H1 (cell line): ENCODE measurements around the gene KRTAP5-4. TPM values are rescaled to one million over a fixed set of nuclear protein-coding genes. Genes with fewer than 3 reads are reported as not detected.
A peak's percentile ranks its signal among the peaks of the same experiment; 100 is the strongest.

Experiments
- CTCF ChIA-PET: fragments of 300-600 bp; sonication (Branson Sonifier 250); formaldehyde crosslinking; loops from one replicate; lab custom pipeline; 2021; ENCODE audit not compliant: partially characterized antibody; lab: Charles Lee
- POLR2A ChIA-PET: fragments of 300-600 bp; sonication (Branson Sonifier 250); formaldehyde crosslinking; loops from one replicate; lab custom pipeline; 2021; ENCODE audit warnings: inconsistent platforms; ENCODE audit not compliant: partially characterized antibody; lab: Charles Lee
- DNase-seq, 2 experiments: peaks; one replicate each; pipeline versions ENCODE4 v3.0.0 to v3.0.0-alpha.2; 2010 to 2022; ENCODE audit warnings: low spot score in 2 of 2, low read depth in 1 of 2, mixed read lengths in 1 of 2
- FAIRE-seq: peaks from 2 replicates; lab custom pipeline; 2011; peaks lifted over from hg19 to GRCh38; lab: Jason Lieb, UNC
- H2AFZ ChIP-seq: 2 replicates; pipeline ENCODE4 v1.8.1; 2012; ENCODE audit warnings: low read length, inconsistent platforms
- H2AK5ac ChIP-seq: 2 replicates; pipeline ENCODE4 v1.6.1; 2013; ENCODE audit warnings: low read depth, low read length
- H2BK120ac ChIP-seq: replicated peaks from 2 replicates; pipeline ENCODE3; 2013; ENCODE audit warnings: low read depth, low read length, inconsistent platforms
- H2BK12ac ChIP-seq: 2 replicates; pipeline ENCODE4 v1.6.1; 2013; ENCODE audit warnings: low read depth, low read length
- H2BK15ac ChIP-seq: 2 replicates; pipeline ENCODE4 v1.6.1; 2013; ENCODE audit warnings: low read length
- H2BK20ac ChIP-seq: 2 replicates; pipeline ENCODE4 v1.6.1; 2013; ENCODE audit warnings: low read length
- H2BK5ac ChIP-seq: 2 replicates; pipeline ENCODE4 v1.6.1; 2013; ENCODE audit warnings: low read depth, low read length
- H3K14ac ChIP-seq: 2 replicates; pipeline ENCODE4 v1.6.1; 2013; ENCODE audit warnings: inconsistent platforms; ENCODE audit not compliant: insufficient read length
- H3K18ac ChIP-seq: 2 replicates; pipeline ENCODE4 v1.6.1; 2013; ENCODE audit warnings: low read length; ENCODE audit errors: extremely low read depth
- H3K23ac ChIP-seq: 2 replicates; pipeline ENCODE4 v1.6.1; 2013; ENCODE audit warnings: inconsistent platforms; ENCODE audit not compliant: insufficient read length
- H3K23me2 ChIP-seq: 2 replicates; pipeline ENCODE4 v1.6.1; 2013; ENCODE audit warnings: low read depth, low read length
- H3K27ac ChIP-seq: 2 replicates; pipeline ENCODE4 v1.6.1; 2011; ENCODE audit warnings: low read depth, low read length, inconsistent platforms
- H3K27me3 ChIP-seq, 4 experiments: replicated peaks in 1 of 4; 1 replicate in 1 of 4; 2 replicates in 3 of 4; pipeline versions ENCODE4 v1.6.1 to v1.8.1; 2011 to 2013; ENCODE audit warnings: low read length in 3 of 4, mild to moderate bottlenecking in 3 of 4, inconsistent platforms in 2 of 4, mixed read lengths in 2 of 4, moderate library complexity in 1 of 4; ENCODE audit not compliant: control insufficient read depth in 3 of 4, insufficient read depth in 3 of 4; ENCODE audit errors: extremely low read depth in 1 of 4
- H3K36me3 ChIP-seq, 4 experiments: 2 replicates each; pipeline versions ENCODE4 v1.6.1 to v1.8.1; 2011 to 2013; ENCODE audit warnings: mild to moderate bottlenecking in 4 of 4, low read length in 3 of 4, moderate library complexity in 2 of 4, control low read depth in 1 of 4, inconsistent platforms in 1 of 4; ENCODE audit not compliant: insufficient read depth in 4 of 4, control insufficient read depth in 2 of 4
- H3K4ac ChIP-seq: replicated peaks from 2 replicates; pipeline ENCODE3; 2013; ENCODE audit warnings: low read length, low read depth, mixed read lengths, inconsistent platforms; ENCODE audit not compliant: insufficient read length
- H3K4me1 ChIP-seq, 4 experiments: replicated peaks in 1 of 4; 1 replicate in 1 of 4; 2 replicates in 3 of 4; pipeline versions ENCODE4 v1.6.1 to v1.8.1; 2011 to 2013; ENCODE audit warnings: low read length in 3 of 4, inconsistent platforms in 2 of 4, mixed read lengths in 1 of 4; ENCODE audit not compliant: insufficient read depth in 4 of 4, control insufficient read depth in 3 of 4
- H3K4me2 ChIP-seq, 2 experiments: 2 replicates each; pipeline versions ENCODE4 v1.6.1 to v1.8.1; 2011 to 2013; ENCODE audit warnings: low read depth in 2 of 2, low read length in 2 of 2, control low read depth in 1 of 2, inconsistent platforms in 1 of 2, mild to moderate bottlenecking in 1 of 2; ENCODE audit not compliant: insufficient read depth in 1 of 2
- H3K4me3 ChIP-seq, 4 experiments: fragments of 200-600, 300-600 bp in 1 of 4; sonication (generic), shearing (Covaris generic), sonication (Bioruptor Twin) in 1 of 4; 2 replicates each; pipeline versions ENCODE4 v1.5.1 to v1.8.1; 2011 to 2016; ENCODE audit warnings: low read length in 4 of 4, low read depth in 3 of 4, control low read depth in 2 of 4, inconsistent platforms in 2 of 4, mild to moderate bottlenecking in 2 of 4, mixed read lengths in 1 of 4, moderate library complexity in 1 of 4; ENCODE audit not compliant: insufficient read depth in 2 of 4; ENCODE audit errors: extremely low read depth in 1 of 4
- H3K56ac ChIP-seq: replicated peaks from 2 replicates; pipeline ENCODE3; 2013; ENCODE audit warnings: low read depth, mild to moderate bottlenecking, mixed read lengths, low read length, inconsistent platforms; ENCODE audit not compliant: insufficient read length
- H3K79me1 ChIP-seq: 2 replicates; pipeline ENCODE4 v1.6.1; 2013; ENCODE audit warnings: low read depth, low read length, control low read depth
- H3K79me2 ChIP-seq, 2 experiments: 2 replicates each; pipeline versions ENCODE4 v1.6.1 to v1.8.1; 2012 to 2013; ENCODE audit warnings: low read length in 2 of 2, mild to moderate bottlenecking in 2 of 2, inconsistent platforms in 1 of 2; ENCODE audit not compliant: insufficient read depth in 2 of 2, control insufficient read depth in 1 of 2
- H3K9ac ChIP-seq, 4 experiments: replicated peaks in 1 of 4; 1 replicate in 1 of 4; 2 replicates in 3 of 4; pipeline versions ENCODE4 v1.6.1 to v1.8.1; 2011 to 2013; ENCODE audit warnings: low read depth in 3 of 4, low read length in 3 of 4, control low read depth in 2 of 4, mild to moderate bottlenecking in 2 of 4, moderate library complexity in 2 of 4, inconsistent platforms in 1 of 4; ENCODE audit errors: extremely low read depth in 1 of 4
- H3K9me3 ChIP-seq, 2 experiments: 2 replicates each; pipeline versions ENCODE4 v1.6.1 to v1.8.1; 2012 to 2013; ENCODE audit warnings: mild to moderate bottlenecking in 2 of 2, moderate library complexity in 2 of 2, control low read depth in 1 of 2, inconsistent platforms in 1 of 2, low read depth in 1 of 2, low read length in 1 of 2, mixed read lengths in 1 of 2; ENCODE audit not compliant: insufficient read depth in 2 of 2
- H4K20me1 ChIP-seq, 2 experiments: replicated peaks in 1 of 2; 2 replicates each; pipeline versions ENCODE3 to v1.8.1; 2011 to 2013; ENCODE audit warnings: inconsistent platforms in 2 of 2, low read length in 2 of 2, mild to moderate bottlenecking in 1 of 2; ENCODE audit not compliant: insufficient read depth in 2 of 2, control insufficient read depth in 1 of 2
- H4K5ac ChIP-seq: 2 replicates; pipeline ENCODE4 v1.6.1; 2013; ENCODE audit warnings: low read length, low read depth, mixed read lengths, inconsistent platforms; ENCODE audit not compliant: insufficient read length
- H4K8ac ChIP-seq: 2 replicates; pipeline ENCODE4 v1.8.0; 2013; ENCODE audit warnings: mild to moderate bottlenecking, moderate library complexity, low read length, inconsistent platforms; ENCODE audit not compliant: insufficient read depth; ENCODE audit errors: extremely low read depth
- H4K91ac ChIP-seq: replicated peaks from 2 replicates; pipeline ENCODE3; 2013; ENCODE audit warnings: low read length, mixed read lengths, inconsistent platforms; ENCODE audit not compliant: insufficient read length
- BACH1 ChIP-seq: IDR thresholded peaks from 2 replicates; pipeline ENCODE4 v1.6.1; 2012; ENCODE audit warnings: low read length, improper control_type of control experiment
- BRCA1 ChIP-seq: IDR thresholded peaks from 2 replicates; pipeline ENCODE4 v1.6.1; 2012; ENCODE audit warnings: low read depth, low read length, improper control_type of control experiment
- GABPA ChIP-seq: IDR thresholded peaks from 2 replicates; pipeline ENCODE4 v1.6.1; 2011; ENCODE audit warnings: mild to moderate bottlenecking, low read length, moderate library complexity, borderline replicate concordance; ENCODE audit not compliant: insufficient read depth
- GTF2F1 ChIP-seq: IDR thresholded peaks from 2 replicates; pipeline ENCODE4 v1.6.1; 2012; ENCODE audit warnings: low read depth, low read length, improper control_type of control experiment, borderline replicate concordance
- PHF8 ChIP-seq: fragments of 200-600 bp; sonication (generic); conservative IDR thresholded peaks from 2 replicates; pipeline ENCODE4 v1.7.1; 2012; ENCODE audit warnings: low read depth, mild to moderate bottlenecking, inconsistent platforms, low read length, moderate library complexity
- POLR2A ChIP-seq, 2 experiments: IDR thresholded peaks; 1 replicate in 1 of 2; 2 replicates in 1 of 2; pipeline ENCODE4 v1.6.1; 2011; ENCODE audit warnings: low read depth in 2 of 2, low read length in 2 of 2, mild to moderate bottlenecking in 2 of 2; ENCODE audit errors: control extremely low read depth in 1 of 2
- RAD21 ChIP-seq, 2 experiments: IDR thresholded peaks in 1 of 2; conservative IDR thresholded peaks in 1 of 2; 2 replicates each; pipeline ENCODE4 v1.6.1; 2011; ENCODE audit warnings: low read depth in 2 of 2, low read length in 2 of 2, improper control_type of control experiment in 1 of 2, inconsistent platforms in 1 of 2, mild to moderate bottlenecking in 1 of 2, moderate library complexity in 1 of 2
- SIN3A ChIP-seq, 2 experiments: IDR thresholded peaks in 1 of 2; conservative IDR thresholded peaks in 1 of 2; 2 replicates each; pipeline ENCODE4 v1.6.1; 2011 to 2012; ENCODE audit warnings: low read length in 2 of 2, improper control_type of control experiment in 1 of 2, low read depth in 1 of 2, mild to moderate bottlenecking in 1 of 2
- TEAD4 ChIP-seq: IDR thresholded peaks from 2 replicates; pipeline ENCODE4 v1.6.1; 2012; ENCODE audit warnings: low read depth, low read length, inconsistent platforms, mixed read lengths
- WGBS, 2 experiments: shearing (Covaris generic) in 1 of 2; methylation state at CpG; one replicate each; pipeline versions ENCODE4 v1.1.6 to v1.1.7; 2013 to 2015; ENCODE audit warnings: low lambda C conversion rate in 2 of 2, mixed read lengths in 2 of 2, inconsistent platforms in 1 of 2, low coverage in 1 of 2, missing lambda C conversion rate in 1 of 2; ENCODE audit not compliant: insufficient replicate concordance in 2 of 2, insufficient coverage in 1 of 2, insufficient read length in 1 of 2; ENCODE audit errors: extremely low coverage in 1 of 2, missing lambda C conversion rate in 1 of 2; 5-methylcytosine and 5-hydroxymethylcytosine counted together
- polyA plus RNA-seq, 7 experiments: library from polyadenylated mRNA; depleted of rRNA in 3 of 7; stranded (reverse) in 5 of 7; unstranded in 2 of 7; fragments of >200 nt in 5 of 7; fragments of 200-250 nt in 2 of 7; gene quantifications; 1 replicate in 5 of 7; 2 replicates in 1 of 7; 4 replicates in 1 of 7; pipeline versions ENCODE4 v1.2.1 to v1.2.3, GENCODE V29; 2011 to 2013; ENCODE audit warnings: missing spikeins in 2 of 7, mixed read lengths in 2 of 7
- total RNA-seq: library from RNA; stranded (reverse); fragmentation: NEBNext Ultra II Directional; extraction: Animal tissue kit (Norgen Biotek cat#: 25700); gene quantifications from 2 replicates; pipeline ENCODE4 v1.2.1, GENCODE V29; 2021
- TF ChIP-seq, protein P1 (sequence below): IDR thresholded peaks from 2 replicates; pipeline ENCODE4 v1.6.1; 2011; ENCODE audit warnings: low read depth, mild to moderate bottlenecking, low read length; ENCODE audit not compliant: insufficient read depth

Gene KRTAP5-4
- total and polyA plus RNA-seq, 2 of the 8 experiments (the other 6 are each of a cell fraction or from before 2014, with no cell fraction given), result not detected

DNA sequence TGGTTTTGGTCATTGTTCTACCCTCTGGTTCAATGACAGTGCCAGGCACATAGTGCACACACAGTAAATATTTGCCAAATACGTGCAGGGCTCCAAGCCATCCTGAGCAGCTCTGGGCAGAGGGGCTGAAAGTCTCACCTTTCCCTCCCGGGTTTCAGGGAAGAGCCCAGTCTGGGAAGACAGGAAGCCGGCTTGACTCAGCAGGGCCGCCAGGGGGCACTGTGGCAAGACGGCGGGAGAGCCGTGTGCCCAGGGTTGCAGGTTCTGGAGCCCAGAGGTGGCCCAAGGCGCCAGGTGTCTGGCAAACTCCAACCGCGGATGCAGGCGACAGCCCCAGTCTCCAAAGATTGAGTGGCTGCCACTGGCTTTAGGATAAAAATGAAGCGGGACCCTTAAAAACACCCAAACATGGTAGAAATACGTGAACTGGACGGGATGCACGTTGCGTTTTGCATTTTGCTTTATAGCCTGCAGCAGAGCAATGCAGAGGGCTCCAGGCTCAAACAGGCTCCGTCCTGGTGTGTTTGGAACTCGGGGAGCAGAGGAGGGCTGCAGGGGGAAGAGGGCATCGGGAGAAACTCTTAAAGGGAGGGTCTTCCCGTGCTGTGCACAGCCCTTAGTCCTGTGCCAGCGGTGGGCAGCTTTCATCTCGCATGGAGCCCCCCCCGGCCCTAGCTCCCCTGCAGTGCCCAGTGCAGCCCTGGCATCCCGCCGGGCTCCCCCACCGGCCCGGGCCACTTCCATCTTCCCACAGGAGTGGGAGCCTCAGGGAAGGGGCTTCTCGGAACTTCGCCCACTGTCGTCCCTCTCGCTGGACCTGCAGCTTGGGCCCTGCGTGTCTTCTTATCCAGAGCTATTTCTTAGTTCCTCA lies 18.4 kb upstream of the KRTAP5-4 start:
- POLR2A ChIA-PET, result no interaction called here
- Histone ChIP-seq H3K27me3 (no peaks in the 10 kb centered on the region; a peak in 1 of 7 replicates), H3K14ac (no peak overlapping the region)
- TF ChIP-seq, protein P1, sequence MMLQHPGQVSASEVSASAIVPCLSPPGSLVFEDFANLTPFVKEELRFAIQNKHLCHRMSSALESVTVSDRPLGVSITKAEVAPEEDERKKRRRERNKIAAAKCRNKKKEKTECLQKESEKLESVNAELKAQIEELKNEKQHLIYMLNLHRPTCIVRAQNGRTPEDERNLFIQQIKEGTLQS, result no peak
- TF ChIP-seq GABPA (peak; percentile 82; the same call in 1 of the 2 replicates), TEAD4 (no peak), BRCA1 (no peak), POLR2A (IDR thresholded peaks at IDR 0.05; ENCODE audit: control extremely low read depth in 1 of 2, low read depth in 2 of 2, low read length in 2 of 2) (no peak), GTF2F1 (no peak), RAD21 (IDR thresholded peaks at IDR 0.05 in 1 of 2, conservative IDR thresholded peaks at IDR 0.05 in 1 of 2; ENCODE audit: low read depth in 2 of 2, low read length in 2 of 2) (peak; percentile 42 to 60; a peak in 3 of 4 replicates), BACH1 (no peak), PHF8 (no peak), SIN3A (conservative IDR thresholded peaks at IDR 0.05 in 1 of 2, IDR thresholded peaks at IDR 0.05 in 1 of 2; ENCODE audit: low read depth in 1 of 2, low read length in 2 of 2) (no peak)

More for the DNA sequence above, 18.4 kb upstream of the KRTAP5-4 start:
- Histone ChIP-seq H4K8ac (peak overlapping the region; percentile 20; the same call in 1 of the 2 replicates), H3K79me2 (no peaks in the 10 kb centered on the region), H2BK20ac (no peak overlapping the region), H4K91ac (no peak overlapping the region), H3K9me3 (no peaks in the 10 kb centered on the region), H3K4me3 (no peak overlapping the region), H3K36me3 (no peaks in the 10 kb centered on the region), H3K4ac (no peak overlapping the region), H4K5ac (no peak overlapping the region), H3K4me2 (no peak overlapping the region), H3K27ac (no peak overlapping the region), H2BK12ac (0 out of 2 replicates have a peak overlapping the region, but pooled peaks have one; percentile 27), H2BK5ac (peak overlapping the region; percentile 44; the same call in 1 of the 2 replicates), H3K79me1 (no peaks in the 10 kb centered on the region), H4K20me1 (no peaks in the 10 kb centered on the region), H2BK15ac (no peak overlapping the region), H3K4me1 (no peaks in the 10 kb centered on the region; a peak in 1 of 7 replicates), H3K18ac (no peak overlapping the region), H2AK5ac (no peak overlapping the region), H3K23ac (no peak overlapping the region), H2AFZ (0 out of 2 replicates have a peak overlapping the region, but pooled peaks have one; percentile 34), H3K56ac (no peak overlapping the region), H3K23me2 (no peaks in the 10 kb centered on the region; the same call in 1 of the 2 replicates), H2BK120ac (no peak overlapping the region), H3K9ac (no peak overlapping the region)
- 56% methylated on average over 31 of the region's 32 CpGs; no CpG with 5 or more reads in 1 of the 2 experiments for WGBS, 2 experiments
- DNase-seq (peak; percentile 58 to 87), FAIRE-seq (no peak)
- CTCF ChIA-PET, result interaction anchor here (0.6 to 4.9 kb wide), 42 partner anchors 8 to 620 kb away, joined by 3 to 47 read pairs (median 4); partner anchors contain the start of genes KRTAP5-3 and KRTAP5-5
